ENCODE measurements around the gene MMP13. TPM values are rescaled to one million over a fixed set of nuclear protein-coding genes. Genes with fewer than 3 reads are reported as not detected.
"Not testable (repeated sequence)": the region's sequence is repeated elsewhere in the genome, so short reads cannot be mapped to it uniquely, and the experiment has no call there.

MMP13 gene
- total RNA-seq, 1 donor from 2014 or later, result 6.5 TPM

- H3K27ac Mint-ChIP-seq (ENCODE audit: unreplicated experiment), result no peak overlapping the region
- no peaks in the 10 kb centered on the region for H3K27me3 Mint-ChIP-seq (ENCODE audit: low read depth)
- H3K9me3 Mint-ChIP-seq (ENCODE audit: low read depth), result no peaks in the 10 kb centered on the region
- peaks cover 3% of the 10 kb centered on the region for H3K4me1 Mint-ChIP-seq (ENCODE audit: low read depth)
- TF ChIP-seq CTCF (IDR thresholded peaks at IDR 0.05), result peak; percentile 3
- H3K4me3 Mint-ChIP-seq (ENCODE audit: unreplicated experiment), result no peak overlapping the region
- H3K36me3 Mint-ChIP-seq (ENCODE audit: low read depth), result no peaks in the 10 kb centered on the region
- no peak for DNase-seq (ENCODE audit: low spot score)
Measured at GRCh38 chr11:102915044-102915375, 40.5 kb downstream of the MMP13 start.

GRCh38 chr11:102914238-102915043 is 41.1 kb downstream of the MMP13 start:
- Mint-ChIP-seq H3K4me3 (ENCODE audit: unreplicated experiment) (no peak overlapping the region), H3K4me1 (ENCODE audit: low read depth) (peaks cover 3% of the 10 kb centered on the region), H3K9me3 (ENCODE audit: low read depth) (no peaks in the 10 kb centered on the region), H3K27ac (ENCODE audit: unreplicated experiment) (no peak overlapping the region), H3K36me3 (ENCODE audit: low read depth) (no peaks in the 10 kb centered on the region), H3K27me3 (ENCODE audit: low read depth) (no peaks in the 10 kb centered on the region)
- DNase-seq (ENCODE audit: low spot score), result no peak
- peak; percentile 88 for TF ChIP-seq CTCF (IDR thresholded peaks at IDR 0.05)

GRCh38 chr11:102912482-102912830 is 43.1 kb downstream of the MMP13 start:
- Mint-ChIP-seq H3K27ac (ENCODE audit: unreplicated experiment) (no peak overlapping the region), H3K27me3 (ENCODE audit: low read depth) (peaks cover 4% of the 10 kb centered on the region), H3K4me1 (ENCODE audit: low read depth) (peaks cover 3% of the 10 kb centered on the region), H3K4me3 (ENCODE audit: unreplicated experiment) (no peak overlapping the region), H3K9me3 (ENCODE audit: low read depth) (no peaks in the 10 kb centered on the region), H3K36me3 (ENCODE audit: low read depth) (no peaks in the 10 kb centered on the region)
- no peak for TF ChIP-seq CTCF (IDR thresholded peaks at IDR 0.05)
- DNase-seq (ENCODE audit: low spot score), result no peak

GRCh38 chr11:102911758-102912481 is 43.6 kb downstream of the MMP13 start:
- H3K36me3 Mint-ChIP-seq (ENCODE audit: low read depth), result no peaks in the 10 kb centered on the region
- H3K4me3 Mint-ChIP-seq (ENCODE audit: unreplicated experiment), result no peak overlapping the region
- peaks cover 4% of the 10 kb centered on the region for H3K27me3 Mint-ChIP-seq (ENCODE audit: low read depth)
- peaks cover 3% of the 10 kb centered on the region for H3K4me1 Mint-ChIP-seq (ENCODE audit: low read depth)
- TF ChIP-seq CTCF (IDR thresholded peaks at IDR 0.05), result no peak
- no peak for DNase-seq (ENCODE audit: low spot score)
- H3K9me3 Mint-ChIP-seq (ENCODE audit: low read depth), result no peaks in the 10 kb centered on the region
- no peak overlapping the region for H3K27ac Mint-ChIP-seq (ENCODE audit: unreplicated experiment)

- H3K27ac Mint-ChIP-seq (ENCODE audit: unreplicated experiment); H3K27me3 Mint-ChIP-seq (ENCODE audit: low read depth); H3K4me1 Mint-ChIP-seq (ENCODE audit: low read depth); H3K36me3 Mint-ChIP-seq (ENCODE audit: low read depth); DNase-seq (ENCODE audit: low spot score); H3K4me3 Mint-ChIP-seq (ENCODE audit: unreplicated experiment); H3K9me3 Mint-ChIP-seq (ENCODE audit: low read depth): not testable (repeated sequence)
Measured at GRCh38 chr11:102905848-102906247, 49.7 kb downstream of the MMP13 start.

GRCh38 chr11:102903895-102904294 is 51.6 kb downstream of the MMP13 start:
- not testable (repeated sequence) for DNase-seq (ENCODE audit: low spot score); H3K27me3 Mint-ChIP-seq (ENCODE audit: low read depth)

More at GRCh38 chr11:102903895-102904294, 51.6 kb downstream of the MMP13 start:
- not testable (repeated sequence) for H3K4me1 Mint-ChIP-seq (ENCODE audit: low read depth); H3K4me3 Mint-ChIP-seq (ENCODE audit: unreplicated experiment); H3K9me3 Mint-ChIP-seq (ENCODE audit: low read depth); H3K36me3 Mint-ChIP-seq (ENCODE audit: low read depth); H3K27ac Mint-ChIP-seq (ENCODE audit: unreplicated experiment)
